ENCODE data around the gene SPDYE6. TPM values are rescaled to one million over a fixed set of nuclear protein-coding genes. Genes with fewer than 3 reads are reported as not detected.

SPDYE6 gene
- total and polyA plus RNA-seq, 4 donors, result 2.4 TPM; not detected in 3

DNA sequence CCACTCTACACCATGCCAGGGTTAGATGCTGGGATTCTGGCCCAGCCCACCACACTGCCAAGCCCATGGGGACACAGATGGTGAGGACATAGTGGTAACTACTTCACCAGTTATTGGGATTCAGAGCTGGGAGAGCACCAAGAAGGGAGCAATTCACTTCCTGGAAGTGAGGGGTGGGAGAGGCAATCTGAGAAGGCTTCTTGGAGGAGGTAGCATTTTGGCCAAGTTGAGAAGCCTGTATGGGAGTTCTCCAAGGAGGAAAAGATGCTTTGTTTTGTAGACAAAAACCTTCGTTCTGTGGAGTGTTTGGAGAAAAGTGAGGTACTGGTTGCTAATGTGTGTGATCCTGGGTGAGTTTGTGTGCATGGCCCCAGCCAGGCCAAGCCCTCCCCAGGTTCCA lies 36.1 kb upstream of the SPDYE6 start (continued):
- TF ChIP-seq, protein P1, sequence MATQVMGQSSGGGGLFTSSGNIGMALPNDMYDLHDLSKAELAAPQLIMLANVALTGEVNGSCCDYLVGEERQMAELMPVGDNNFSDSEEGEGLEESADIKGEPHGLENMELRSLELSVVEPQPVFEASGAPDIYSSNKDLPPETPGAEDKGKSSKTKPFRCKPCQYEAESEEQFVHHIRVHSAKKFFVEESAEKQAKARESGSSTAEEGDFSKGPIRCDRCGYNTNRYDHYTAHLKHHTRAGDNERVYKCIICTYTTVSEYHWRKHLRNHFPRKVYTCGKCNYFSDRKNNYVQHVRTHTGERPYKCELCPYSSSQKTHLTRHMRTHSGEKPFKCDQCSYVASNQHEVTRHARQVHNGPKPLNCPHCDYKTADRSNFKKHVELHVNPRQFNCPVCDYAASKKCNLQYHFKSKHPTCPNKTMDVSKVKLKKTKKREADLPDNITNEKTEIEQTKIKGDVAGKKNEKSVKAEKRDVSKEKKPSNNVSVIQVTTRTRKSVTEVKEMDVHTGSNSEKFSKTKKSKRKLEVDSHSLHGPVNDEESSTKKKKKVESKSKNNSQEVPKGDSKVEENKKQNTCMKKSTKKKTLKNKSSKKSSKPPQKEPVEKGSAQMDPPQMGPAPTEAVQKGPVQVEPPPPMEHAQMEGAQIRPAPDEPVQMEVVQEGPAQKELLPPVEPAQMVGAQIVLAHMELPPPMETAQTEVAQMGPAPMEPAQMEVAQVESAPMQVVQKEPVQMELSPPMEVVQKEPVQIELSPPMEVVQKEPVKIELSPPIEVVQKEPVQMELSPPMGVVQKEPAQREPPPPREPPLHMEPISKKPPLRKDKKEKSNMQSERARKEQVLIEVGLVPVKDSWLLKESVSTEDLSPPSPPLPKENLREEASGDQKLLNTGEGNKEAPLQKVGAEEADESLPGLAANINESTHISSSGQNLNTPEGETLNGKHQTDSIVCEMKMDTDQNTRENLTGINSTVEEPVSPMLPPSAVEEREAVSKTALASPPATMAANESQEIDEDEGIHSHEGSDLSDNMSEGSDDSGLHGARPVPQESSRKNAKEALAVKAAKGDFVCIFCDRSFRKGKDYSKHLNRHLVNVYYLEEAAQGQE (IDR thresholded peaks at IDR 0.05), result no peak

DNA sequence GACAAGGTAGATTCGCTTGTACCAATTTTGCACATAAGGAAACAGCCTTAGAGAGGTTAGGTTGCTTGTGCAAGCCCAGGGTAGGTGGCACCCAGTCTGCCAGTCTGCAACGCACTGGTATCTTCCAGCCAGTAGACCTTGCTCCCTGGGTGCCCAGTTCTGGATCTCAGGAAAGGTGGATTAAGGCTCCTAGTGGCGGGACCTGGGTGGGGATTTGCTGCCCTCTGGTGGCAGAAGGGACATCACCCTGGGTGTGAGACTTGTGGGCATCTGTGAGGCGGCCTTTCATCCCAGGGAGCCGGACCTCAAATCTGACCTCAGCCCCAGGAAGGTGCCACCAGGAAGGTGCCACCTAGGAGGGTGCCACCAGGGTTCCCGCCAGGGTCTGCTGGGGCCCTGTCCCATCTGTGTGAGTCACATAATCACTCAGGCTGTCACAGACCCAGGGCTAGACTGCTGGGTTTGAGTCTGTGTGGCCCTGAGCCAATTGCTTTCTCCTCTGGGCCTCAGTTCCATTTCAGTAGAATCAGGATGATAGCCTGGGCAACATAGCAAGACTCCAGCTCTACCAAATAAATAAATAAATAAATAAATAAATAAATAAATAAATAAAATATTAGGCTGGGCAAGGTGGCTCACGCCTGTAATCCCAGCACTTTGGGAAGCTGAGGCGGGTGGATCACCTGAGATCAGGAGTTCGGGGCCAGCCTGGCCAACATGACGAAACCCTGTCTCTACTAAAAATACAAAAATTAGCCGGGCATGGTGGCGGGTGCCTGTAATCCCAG lies 34.6 kb upstream of the SPDYE6 start:
- H3K27me3 ChIP-seq (ENCODE audit: control insufficient read depth in 4 of 4, insufficient read depth in 4 of 4, low read length in 3 of 4), result no peaks in the 10 kb centered on the region
- WGBS, result 71% methylated on average over 12 of the region's 12 CpGs
- peaks cover 0 to 7% (median 4%) of the 10 kb centered on the region in 4 donors for H3K36me3 ChIP-seq (ENCODE audit: control insufficient read depth in 4 of 4, insufficient read depth in 3 of 4, low read depth in 1 of 4, low read length in 3 of 4)
- TF ChIP-seq HNF4A (conservative IDR thresholded peaks at IDR 0.05), result peak; percentile 80 to 91
- no peak for TF ChIP-seq YY1 (IDR thresholded peaks at IDR 0.05)
- peak; percentile 56 for TF ChIP-seq SP1 (IDR thresholded peaks at IDR 0.05)
- peak; percentile 46 to 76 for TF ChIP-seq RXRA (IDR thresholded peaks at IDR 0.05)
- TF ChIP-seq RAD21 (IDR thresholded peaks at IDR 0.05), result peak; percentile 93 to 97
- TF ChIP-seq, protein P2, sequence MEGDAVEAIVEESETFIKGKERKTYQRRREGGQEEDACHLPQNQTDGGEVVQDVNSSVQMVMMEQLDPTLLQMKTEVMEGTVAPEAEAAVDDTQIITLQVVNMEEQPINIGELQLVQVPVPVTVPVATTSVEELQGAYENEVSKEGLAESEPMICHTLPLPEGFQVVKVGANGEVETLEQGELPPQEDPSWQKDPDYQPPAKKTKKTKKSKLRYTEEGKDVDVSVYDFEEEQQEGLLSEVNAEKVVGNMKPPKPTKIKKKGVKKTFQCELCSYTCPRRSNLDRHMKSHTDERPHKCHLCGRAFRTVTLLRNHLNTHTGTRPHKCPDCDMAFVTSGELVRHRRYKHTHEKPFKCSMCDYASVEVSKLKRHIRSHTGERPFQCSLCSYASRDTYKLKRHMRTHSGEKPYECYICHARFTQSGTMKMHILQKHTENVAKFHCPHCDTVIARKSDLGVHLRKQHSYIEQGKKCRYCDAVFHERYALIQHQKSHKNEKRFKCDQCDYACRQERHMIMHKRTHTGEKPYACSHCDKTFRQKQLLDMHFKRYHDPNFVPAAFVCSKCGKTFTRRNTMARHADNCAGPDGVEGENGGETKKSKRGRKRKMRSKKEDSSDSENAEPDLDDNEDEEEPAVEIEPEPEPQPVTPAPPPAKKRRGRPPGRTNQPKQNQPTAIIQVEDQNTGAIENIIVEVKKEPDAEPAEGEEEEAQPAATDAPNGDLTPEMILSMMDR (IDR thresholded peaks at IDR 0.05; ENCODE audit: low read depth, low read length, missing input control), result peak; percentile 87
- TF ChIP-seq HNF4G (IDR thresholded peaks at IDR 0.05), result peak; percentile 76
- no peak for TF ChIP-seq NR2F2 (IDR thresholded peaks at IDR 0.05)
- no peaks in the 10 kb centered on the region for H3K9me3 ChIP-seq (ENCODE audit: control insufficient read depth in 4 of 4, low read length in 3 of 4)
- peaks cover 0 to 8% (median 5%) of the 10 kb centered on the region in 4 donors for H3K4me1 ChIP-seq (ENCODE audit: control insufficient read depth in 4 of 4, insufficient read depth in 4 of 4, low read length in 3 of 4)
- H3K9ac ChIP-seq (ENCODE audit: low read depth in 1 of 2, low read length in 2 of 2), result no peak overlapping the region
- no peak overlapping the region for H3K4me3 ChIP-seq (ENCODE audit: low read depth in 1 of 3, low read length in 3 of 3)
- peak; percentile 86 for DNase-seq (ENCODE audit: low spot score)
- H3K27ac ChIP-seq (ENCODE audit: low read depth in 1 of 2, low read length in 2 of 2), result no peak overlapping the region

DNA sequence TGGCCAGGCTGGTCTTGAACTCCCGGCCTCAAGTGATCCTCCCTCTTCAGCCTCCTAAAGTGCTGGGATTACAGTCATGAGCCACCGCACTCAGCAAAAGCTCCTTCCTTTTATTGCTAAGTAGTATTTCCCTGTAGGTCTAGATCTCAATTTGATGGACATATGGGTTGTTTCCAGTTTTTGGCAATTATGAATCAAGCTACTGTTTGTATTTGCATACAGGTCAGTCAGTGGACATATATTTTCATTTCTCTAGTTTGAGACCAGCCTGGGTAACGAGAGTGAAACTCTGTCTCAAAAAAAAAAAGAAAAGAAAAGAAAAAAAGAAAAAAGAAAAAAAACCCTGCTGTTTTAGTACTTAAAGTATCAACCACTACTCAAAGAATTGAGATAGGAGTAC lies 33.6 kb upstream of the SPDYE6 start:
- no peak overlapping the region for H3K9ac ChIP-seq (ENCODE audit: low read depth in 1 of 2, low read length in 2 of 2)
- H3K27ac ChIP-seq (ENCODE audit: low read depth in 1 of 2, low read length in 2 of 2), result no peak overlapping the region
- no peaks in the 10 kb centered on the region for H3K27me3 ChIP-seq (ENCODE audit: control insufficient read depth in 4 of 4, insufficient read depth in 4 of 4, low read length in 3 of 4)
- H3K9me3 ChIP-seq (ENCODE audit: control insufficient read depth in 4 of 4, low read length in 3 of 4), result no peaks in the 10 kb centered on the region
- H3K36me3 ChIP-seq (ENCODE audit: control insufficient read depth in 4 of 4, insufficient read depth in 3 of 4, low read depth in 1 of 4, low read length in 3 of 4), result peaks cover 0 to 7% (median 4%) of the 10 kb centered on the region in 4 donors
- DNase-seq (ENCODE audit: low spot score), result no peak
- TF ChIP-seq RAD21 (IDR thresholded peaks at IDR 0.05), result no peak
- no peak for TF ChIP-seq RXRA (IDR thresholded peaks at IDR 0.05)
- TF ChIP-seq, protein P3, sequence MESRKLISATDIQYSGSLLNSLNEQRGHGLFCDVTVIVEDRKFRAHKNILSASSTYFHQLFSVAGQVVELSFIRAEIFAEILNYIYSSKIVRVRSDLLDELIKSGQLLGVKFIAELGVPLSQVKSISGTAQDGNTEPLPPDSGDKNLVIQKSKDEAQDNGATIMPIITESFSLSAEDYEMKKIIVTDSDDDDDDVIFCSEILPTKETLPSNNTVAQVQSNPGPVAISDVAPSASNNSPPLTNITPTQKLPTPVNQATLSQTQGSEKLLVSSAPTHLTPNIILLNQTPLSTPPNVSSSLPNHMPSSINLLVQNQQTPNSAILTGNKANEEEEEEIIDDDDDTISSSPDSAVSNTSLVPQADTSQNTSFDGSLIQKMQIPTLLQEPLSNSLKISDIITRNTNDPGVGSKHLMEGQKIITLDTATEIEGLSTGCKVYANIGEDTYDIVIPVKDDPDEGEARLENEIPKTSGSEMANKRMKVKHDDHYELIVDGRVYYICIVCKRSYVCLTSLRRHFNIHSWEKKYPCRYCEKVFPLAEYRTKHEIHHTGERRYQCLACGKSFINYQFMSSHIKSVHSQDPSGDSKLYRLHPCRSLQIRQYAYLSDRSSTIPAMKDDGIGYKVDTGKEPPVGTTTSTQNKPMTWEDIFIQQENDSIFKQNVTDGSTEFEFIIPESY (IDR thresholded peaks at IDR 0.05), result no peak
- TF ChIP-seq GABPA (IDR thresholded peaks at IDR 0.05 in 1 of 2, conservative IDR thresholded peaks at IDR 0.05 in 1 of 2), result no peak
- TF ChIP-seq HNF4A (conservative IDR thresholded peaks at IDR 0.05), result no peak
- TF ChIP-seq HNF4G (IDR thresholded peaks at IDR 0.05), result no peak
- no peak for TF ChIP-seq TAF1 (conservative IDR thresholded peaks at IDR 0.05)
- TF ChIP-seq JUND (IDR thresholded peaks at IDR 0.05), result no peak
- TF ChIP-seq, protein P2 (IDR thresholded peaks at IDR 0.05; ENCODE audit: low read depth, low read length, missing input control), result no peak
- H3K4me1 ChIP-seq (ENCODE audit: control insufficient read depth in 4 of 4, insufficient read depth in 4 of 4, low read length in 3 of 4), result no peaks in the 10 kb centered on the region
- no peak overlapping the region for H3K4me3 ChIP-seq (ENCODE audit: low read depth in 1 of 3, low read length in 3 of 3)
- 96% methylated on average over 3 of the region's 3 CpGs for WGBS
